IMR-90 (cell line): Measurements from ENCODE around the gene C15orf62. TPM values are rescaled to one million over a fixed set of nuclear protein-coding genes. Genes with fewer than 3 reads are reported as not detected.

Source experiments
- ATAC-seq: fragments of 200-7000 bp; cut with Tn5 transposase; 2 replicates; pipeline ENCODE4 v1.9.1; 2020; ENCODE audit warnings: low read depth, mild to moderate bottlenecking, moderate library complexity
- BruUV-seq: library from RNA; stranded (reverse); fragments of 400-500 nt; replicated peaks from 2 replicates; lab custom pipeline; 2021; lab: Mats Ljungman, UMichigan
- CTCF ChIA-PET: fragments of 300-600 bp; formaldehyde crosslinking; extraction: SDS; loops from one replicate; lab custom pipeline; 2021; ENCODE audit warnings: antibody characterized with exemption; lab: Yijun Ruan, JAX
- POLR2A ChIA-PET: fragments of 300-600 bp; sonication (Branson Sonifier 250); formaldehyde crosslinking; loops from one replicate; lab custom pipeline; 2022; ENCODE audit warnings: antibody characterized with exemption; ENCODE audit not compliant: unreplicated experiment; lab: Charles Lee
- DNase-seq: peaks from one replicate; pipeline ENCODE4 v3.0.0; 2013
- H2AFZ ChIP-seq: replicated peaks from 2 replicates; pipeline ENCODE3; 2013; ENCODE audit warnings: low read length, mild to moderate bottlenecking; ENCODE audit not compliant: poor library complexity
- H2AK5ac ChIP-seq: 2 replicates; pipeline ENCODE4 v1.6.1; 2013; ENCODE audit warnings: low read depth, low read length, inconsistent platforms
- H2AK9ac ChIP-seq: replicated peaks from 2 replicates; pipeline ENCODE3; 2013; ENCODE audit warnings: mild to moderate bottlenecking, low read depth, low read length, moderate library complexity; ENCODE audit not compliant: poor library complexity
- H2BK120ac ChIP-seq: 2 replicates; pipeline ENCODE4 v1.6.1; 2013; ENCODE audit warnings: low read depth, low read length, inconsistent platforms
- H2BK15ac ChIP-seq: 3 replicates; pipeline ENCODE4 v1.6.1; 2013; ENCODE audit warnings: low read depth, low read length, inconsistent platforms
- H2BK20ac ChIP-seq: 2 replicates; pipeline ENCODE4 v1.6.1; 2013; ENCODE audit warnings: low read depth, mild to moderate bottlenecking, inconsistent platforms, low read length, moderate library complexity
- H2BK5ac ChIP-seq: 2 replicates; pipeline ENCODE4 v1.6.1; 2013; ENCODE audit warnings: mild to moderate bottlenecking, low read depth, low read length, inconsistent platforms; ENCODE audit not compliant: poor library complexity, severe bottlenecking
- H3K14ac ChIP-seq: replicated peaks from 2 replicates; pipeline ENCODE4 v1.6.1; 2013; ENCODE audit warnings: low read depth, low read length, inconsistent platforms
- H3K18ac ChIP-seq: 2 replicates; pipeline ENCODE4 v1.6.1; 2013; ENCODE audit warnings: low read depth, low read length, control low read depth
- H3K23ac ChIP-seq: 2 replicates; pipeline ENCODE4 v1.6.1; 2013; ENCODE audit warnings: low read depth, low read length, inconsistent platforms
- H3K27ac ChIP-seq: 2 replicates; pipeline ENCODE4 v1.5.1; 2013; ENCODE audit warnings: mild to moderate bottlenecking, control low read depth, low read length; ENCODE audit not compliant: insufficient read depth
- H3K27me3 ChIP-seq: 2 replicates; pipeline ENCODE4 v1.6.1; 2013; ENCODE audit warnings: low read length; ENCODE audit not compliant: control insufficient read depth, insufficient read depth
- H3K36me3 ChIP-seq: 2 replicates; pipeline ENCODE4 v1.6.1; 2013; ENCODE audit warnings: low read length, mixed read lengths; ENCODE audit not compliant: control insufficient read depth, insufficient read depth
- H3K4ac ChIP-seq: 2 replicates; pipeline ENCODE4 v1.6.1; 2013; ENCODE audit warnings: low read depth, low read length, inconsistent platforms
- H3K4me1 ChIP-seq: 2 replicates; pipeline ENCODE4 v1.6.1; 2013; ENCODE audit warnings: low read length, mixed read lengths; ENCODE audit not compliant: control insufficient read depth, insufficient read depth
- H3K4me2 ChIP-seq: 2 replicates; pipeline ENCODE4 v1.6.1; 2013; ENCODE audit warnings: low read depth, mild to moderate bottlenecking, control low read depth, low read length, moderate library complexity
- H3K4me3 ChIP-seq: 2 replicates; pipeline ENCODE4 v1.5.1; 2013; ENCODE audit warnings: low read depth, mild to moderate bottlenecking, control low read depth, low read length, moderate library complexity; ENCODE audit not compliant: insufficient read depth
- H3K56ac ChIP-seq: 2 replicates; pipeline ENCODE4 v1.6.1; 2013; ENCODE audit warnings: low read length, inconsistent platforms; ENCODE audit not compliant: insufficient read depth; ENCODE audit errors: extremely low read depth
- H3K79me1 ChIP-seq, 2 experiments: 2 replicates each; pipeline ENCODE4 v1.6.1; 2013; ENCODE audit warnings: low read length in 2 of 2, inconsistent platforms in 1 of 2, low read depth in 1 of 2
- H3K9ac ChIP-seq: 2 replicates; pipeline ENCODE4 v1.6.1; 2013; ENCODE audit warnings: low read depth, low read length, control low read depth
- H3K9me1 ChIP-seq: 2 replicates; pipeline ENCODE4 v1.6.1; 2013; ENCODE audit warnings: low read length, inconsistent platforms; ENCODE audit not compliant: insufficient read depth
- H3K9me3 ChIP-seq: 2 replicates; pipeline ENCODE4 v1.6.1; 2013; ENCODE audit warnings: low read length; ENCODE audit not compliant: control insufficient read depth, insufficient read depth
- H4K20me1 ChIP-seq: 2 replicates; pipeline ENCODE4 v1.6.1; 2013; ENCODE audit warnings: low read length, inconsistent platforms; ENCODE audit not compliant: insufficient read depth
- H4K5ac ChIP-seq: 2 replicates; pipeline ENCODE4 v1.6.1; 2013; ENCODE audit warnings: mild to moderate bottlenecking, low read depth, low read length, control low read depth
- H4K8ac ChIP-seq, 2 experiments: 2 replicates each; pipeline ENCODE4 v1.6.1; 2013; ENCODE audit warnings: low read depth in 2 of 2, low read length in 2 of 2, control low read depth in 1 of 2, inconsistent platforms in 1 of 2
- H4K91ac ChIP-seq: 2 replicates; pipeline ENCODE4 v1.6.1; 2013; ENCODE audit warnings: low read depth, low read length, inconsistent platforms; ENCODE audit not compliant: insufficient read depth
- BHLHE40 ChIP-seq: fragments of 150-350 bp; IDR thresholded peaks from 2 replicates; pipeline ENCODE4 v1.6.1; 2016; ENCODE audit warnings: mild to moderate bottlenecking, low read depth, low read length
- CEBPB ChIP-seq: IDR thresholded peaks from 2 replicates; pipeline ENCODE4 v1.6.1; 2012; ENCODE audit warnings: low read depth, low read length, improper control_type of control experiment
- CHD1 ChIP-seq: IDR thresholded peaks from 2 replicates; pipeline ENCODE4 v1.6.1; 2012; ENCODE audit warnings: low read depth, low read length, improper control_type of control experiment
- FOS ChIP-seq: fragments of 150-350 bp; IDR thresholded peaks from 2 replicates; pipeline ENCODE4 v1.6.1; 2016; ENCODE audit warnings: low read depth, low read length
- MAFK ChIP-seq: IDR thresholded peaks from 2 replicates; pipeline ENCODE4 v1.6.1; 2012; ENCODE audit warnings: low read depth, low read length, improper control_type of control experiment
- MAZ ChIP-seq: IDR thresholded peaks from 2 replicates; pipeline ENCODE4 v1.6.1; 2012; ENCODE audit warnings: low read depth, mild to moderate bottlenecking, low read length, improper control_type of control experiment, moderate library complexity, borderline replicate concordance
- MXI1 ChIP-seq: IDR thresholded peaks from 2 replicates; pipeline ENCODE4 v1.6.1; 2012; ENCODE audit warnings: low read depth, mild to moderate bottlenecking, low read length, moderate library complexity, borderline replicate concordance
- NFE2L2 ChIP-seq: fragments of 150-350 bp; IDR thresholded peaks from 2 replicates; pipeline ENCODE4 v1.6.1; 2016; ENCODE audit warnings: low read depth, mild to moderate bottlenecking, low read length
- POLR2A ChIP-seq: IDR thresholded peaks from 2 replicates; pipeline ENCODE4 v1.6.1; 2012; ENCODE audit warnings: mild to moderate bottlenecking, low read depth, low read length
- RAD21 ChIP-seq: IDR thresholded peaks from 2 replicates; pipeline ENCODE4 v1.6.1; 2012; ENCODE audit warnings: low read length, improper control_type of control experiment
- RCOR1 ChIP-seq: IDR thresholded peaks from 2 replicates; pipeline ENCODE4 v1.6.1; 2012; ENCODE audit warnings: mild to moderate bottlenecking, low read length, improper control_type of control experiment; ENCODE audit not compliant: insufficient replicate concordance
- RFX5 ChIP-seq: IDR thresholded peaks from 2 replicates; pipeline ENCODE4 v1.8.0; 2012; ENCODE audit warnings: low read depth, mild to moderate bottlenecking, low read length, moderate library complexity
- SMC3 ChIP-seq: fragments of 150-350 bp; IDR thresholded peaks from 2 replicates; pipeline ENCODE4 v1.6.1; 2016; ENCODE audit warnings: low read depth, mild to moderate bottlenecking, antibody characterized with exemption, low read length, moderate library complexity
- WGBS, 2 experiments: methylation state at CpG; one replicate each; pipeline versions ENCODE4 v1.1.5 to v1.1.7; 2013; ENCODE audit warnings: missing lambda C conversion rate in 2 of 2; ENCODE audit not compliant: insufficient read length in 1 of 2; ENCODE audit errors: extremely low coverage in 2 of 2; 5-methylcytosine and 5-hydroxymethylcytosine counted together
- dilution Hi-C: fragments of 300-500 bp; cut with HindIII; formaldehyde crosslinking; loops from one replicate; pipeline ENCODE4 v1.14.3; 2018; ENCODE audit warnings: low sequenced_read_pairs; ENCODE audit not compliant: unreplicated experiment
- in situ Hi-C: fragments of 300-500 bp; cut with MboI; formaldehyde crosslinking; loops from 3 replicates; pipeline ENCODE4 v1.14.3; 2019; ENCODE audit warnings: low sequenced_read_pairs, inconsistent platforms, mixed read lengths
- intact Hi-C: fragments of 100-400 bp; cut with micrococcal nuclease; formaldehyde crosslinking; loops from 2 replicates; pipeline ENCODE4 v1.10.0; 2022
- polyA plus RNA-seq, 3 experiments: library from polyadenylated mRNA; depleted of rRNA; stranded (reverse); fragments of >200 nt; gene quantifications; 2 replicates each; pipeline ENCODE4 v1.2.3, GENCODE V29; 2012; ENCODE audit warnings: low replicate concordance in 1 of 3
- total RNA-seq: library from RNA; depleted of rRNA; stranded (reverse); fragments of >200 nt; gene quantifications from 2 replicates; pipeline ENCODE4 v1.2.3, GENCODE V29; 2012
- TF ChIP-seq, protein P1 (sequence below): conservative IDR thresholded peaks from 2 replicates; pipeline ENCODE4 v1.5.1; 2012; ENCODE audit warnings: mild to moderate bottlenecking, low read depth, low read length, improper control_type of control experiment
- TF ChIP-seq, protein P2 (sequence below): fragments of 150-350 bp; IDR thresholded peaks from 2 replicates; pipeline ENCODE4 v1.6.1; 2016; ENCODE audit warnings: low read depth, mild to moderate bottlenecking, low read length, moderate library complexity, borderline replicate concordance
- TF ChIP-seq, protein P3 (sequence below): fragments of 150-350 bp; IDR thresholded peaks from 2 replicates; pipeline ENCODE4 v1.6.1; 2017; ENCODE audit warnings: mild to moderate bottlenecking, antibody characterized with exemption, low read length, low read depth

C15orf62 gene
- total and polyA plus RNA-seq, 2 of the 4 experiments (the other 2 are of a cell fraction) = not detected

DNA sequence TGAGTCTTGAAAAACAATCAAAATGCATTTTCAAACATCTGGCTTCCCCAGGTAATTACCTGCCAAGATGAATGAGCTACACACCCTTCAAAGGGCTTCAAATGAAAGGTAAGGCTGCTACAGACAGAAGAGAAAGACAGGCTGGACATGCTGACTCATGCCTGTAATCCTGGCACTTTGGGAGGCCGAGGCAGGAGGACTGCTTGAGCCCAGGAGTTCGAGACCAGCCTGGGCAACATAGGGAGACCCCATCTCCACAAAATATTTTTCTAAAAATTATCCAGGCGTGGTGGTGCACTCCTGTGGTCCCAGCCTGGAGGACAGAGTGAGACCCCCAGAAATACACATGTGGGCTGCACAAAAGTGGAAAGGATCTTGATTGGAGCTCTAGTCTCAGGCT, 22.6 kb downstream of the C15orf62 start:
- Histone ChIP-seq H3K79me1 (peaks cover 33 to 63% of the 10 kb centered on the region in 2 experiments), H3K18ac (no peak overlapping the region), H4K91ac (no peak overlapping the region), H3K27me3 (no peaks in the 10 kb centered on the region), H4K5ac (no peak overlapping the region), H3K4ac (no peak overlapping the region), H3K9ac (no peak overlapping the region), H4K20me1 (peaks cover 21% of the 10 kb centered on the region; the same call in 1 of the 2 replicates), H3K23ac (no peak overlapping the region), H2AK5ac (0 out of 2 replicates have a peak overlapping the region, but pooled peaks have one; percentile 43), H2BK15ac (no peak overlapping the region), H4K8ac (no peak overlapping the region), H3K9me3 (no peaks in the 10 kb centered on the region), H3K14ac (no peak overlapping the region), H3K36me3 (peaks cover 2% of the 10 kb centered on the region; the same call in 1 of the 2 replicates), H3K56ac (no peak overlapping the region), H3K27ac (no peak overlapping the region), H3K4me3 (no peak overlapping the region), H2AFZ (no peak overlapping the region), H2BK5ac (no peak overlapping the region), H2BK20ac (no peak overlapping the region), H3K4me1 (peaks cover 11% of the 10 kb centered on the region), H3K9me1 (peaks cover 14% of the 10 kb centered on the region; the same call in 1 of the 2 replicates), H3K4me2 (no peak overlapping the region), H2AK9ac (no peak overlapping the region), H2BK120ac (no peak overlapping the region)
- no peak for TF ChIP-seq MAZ
- TF ChIP-seq RCOR1 = no peak
- no peak for TF ChIP-seq CEBPB
- TF ChIP-seq, protein P1, sequence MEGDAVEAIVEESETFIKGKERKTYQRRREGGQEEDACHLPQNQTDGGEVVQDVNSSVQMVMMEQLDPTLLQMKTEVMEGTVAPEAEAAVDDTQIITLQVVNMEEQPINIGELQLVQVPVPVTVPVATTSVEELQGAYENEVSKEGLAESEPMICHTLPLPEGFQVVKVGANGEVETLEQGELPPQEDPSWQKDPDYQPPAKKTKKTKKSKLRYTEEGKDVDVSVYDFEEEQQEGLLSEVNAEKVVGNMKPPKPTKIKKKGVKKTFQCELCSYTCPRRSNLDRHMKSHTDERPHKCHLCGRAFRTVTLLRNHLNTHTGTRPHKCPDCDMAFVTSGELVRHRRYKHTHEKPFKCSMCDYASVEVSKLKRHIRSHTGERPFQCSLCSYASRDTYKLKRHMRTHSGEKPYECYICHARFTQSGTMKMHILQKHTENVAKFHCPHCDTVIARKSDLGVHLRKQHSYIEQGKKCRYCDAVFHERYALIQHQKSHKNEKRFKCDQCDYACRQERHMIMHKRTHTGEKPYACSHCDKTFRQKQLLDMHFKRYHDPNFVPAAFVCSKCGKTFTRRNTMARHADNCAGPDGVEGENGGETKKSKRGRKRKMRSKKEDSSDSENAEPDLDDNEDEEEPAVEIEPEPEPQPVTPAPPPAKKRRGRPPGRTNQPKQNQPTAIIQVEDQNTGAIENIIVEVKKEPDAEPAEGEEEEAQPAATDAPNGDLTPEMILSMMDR = no peak
- TF ChIP-seq CHD1 = no peak
- TF ChIP-seq RFX5 = no peak
- TF ChIP-seq, protein P2, sequence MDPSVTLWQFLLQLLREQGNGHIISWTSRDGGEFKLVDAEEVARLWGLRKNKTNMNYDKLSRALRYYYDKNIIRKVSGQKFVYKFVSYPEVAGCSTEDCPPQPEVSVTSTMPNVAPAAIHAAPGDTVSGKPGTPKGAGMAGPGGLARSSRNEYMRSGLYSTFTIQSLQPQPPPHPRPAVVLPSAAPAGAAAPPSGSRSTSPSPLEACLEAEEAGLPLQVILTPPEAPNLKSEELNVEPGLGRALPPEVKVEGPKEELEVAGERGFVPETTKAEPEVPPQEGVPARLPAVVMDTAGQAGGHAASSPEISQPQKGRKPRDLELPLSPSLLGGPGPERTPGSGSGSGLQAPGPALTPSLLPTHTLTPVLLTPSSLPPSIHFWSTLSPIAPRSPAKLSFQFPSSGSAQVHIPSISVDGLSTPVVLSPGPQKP = no peak
- no peak for TF ChIP-seq SMC3
- no peak for TF ChIP-seq MAFK
- TF ChIP-seq BHLHE40 = no peak
- TF ChIP-seq MXI1 = no peak
- TF ChIP-seq NFE2L2 = no peak
- no peak for TF ChIP-seq RAD21
- TF ChIP-seq, protein P3, sequence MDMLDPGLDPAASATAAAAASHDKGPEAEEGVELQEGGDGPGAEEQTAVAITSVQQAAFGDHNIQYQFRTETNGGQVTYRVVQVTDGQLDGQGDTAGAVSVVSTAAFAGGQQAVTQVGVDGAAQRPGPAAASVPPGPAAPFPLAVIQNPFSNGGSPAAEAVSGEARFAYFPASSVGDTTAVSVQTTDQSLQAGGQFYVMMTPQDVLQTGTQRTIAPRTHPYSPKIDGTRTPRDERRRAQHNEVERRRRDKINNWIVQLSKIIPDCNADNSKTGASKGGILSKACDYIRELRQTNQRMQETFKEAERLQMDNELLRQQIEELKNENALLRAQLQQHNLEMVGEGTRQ = no peak
- TF ChIP-seq POLR2A = no peak
- no peak for TF ChIP-seq FOS
- dilution Hi-C loops (no loop called here), in situ Hi-C loops (no loop called here), intact Hi-C loops (no loop called here)
- DNase-seq (no peak), ATAC-seq (no peak)
- BruUV-seq = no TSS peak
- no CpG with 5 or more reads among the region's 3 CpGs for whole genome bisulfite sequencing, 2 experiments
- POLR2A ChIA-PET = no interaction called here
- CTCF ChIA-PET = interaction anchor here (1.0 kb wide), 1 partner anchor 12 kb away, joined by 5 read pairs; no protein-coding TSS in a partner anchor
